Trophoblast cell (in vitro differentiated cells and primary cell): ENCODE measurements around the gene CFDP1.

Source experiments
- DNase-seq, 2 donors: peaks; one replicate each; pipeline ENCODE4 v3.0.0-alpha.2; 2016
- H2AFZ ChIP-seq: 2 replicates; pipeline ENCODE4 v1.6.1; 2013; ENCODE audit warnings: low read length, moderate library complexity, mild to moderate bottlenecking; ENCODE audit not compliant: insufficient read depth, poor library complexity
- H2AK5ac ChIP-seq: 2 replicates; pipeline ENCODE4 v1.6.1; 2013; ENCODE audit warnings: mild to moderate bottlenecking, low read length
- H2BK120ac ChIP-seq: 2 replicates; pipeline ENCODE4 v1.6.1; 2013; ENCODE audit warnings: low read length, mild to moderate bottlenecking, moderate library complexity; ENCODE audit not compliant: insufficient read depth, poor library complexity
- H2BK12ac ChIP-seq: 2 replicates; pipeline ENCODE4 v1.6.1; 2013; ENCODE audit warnings: mild to moderate bottlenecking, low read length, moderate library complexity
- H2BK5ac ChIP-seq: 2 replicates; pipeline ENCODE4 v1.6.1; 2013; ENCODE audit warnings: low read length, low read depth, moderate library complexity, mild to moderate bottlenecking; ENCODE audit not compliant: poor library complexity
- H3K14ac ChIP-seq: 2 replicates; pipeline ENCODE4 v1.6.1; 2013; ENCODE audit warnings: mild to moderate bottlenecking, low read length
- H3K18ac ChIP-seq: 2 replicates; pipeline ENCODE4 v1.6.1; 2013; ENCODE audit warnings: mild to moderate bottlenecking, low read length
- H3K23ac ChIP-seq: 2 replicates; pipeline ENCODE4 v1.6.1; 2013; ENCODE audit warnings: low read length
- H3K27ac ChIP-seq: 2 replicates; pipeline ENCODE4 v1.5.1; 2013; ENCODE audit warnings: low read depth, mild to moderate bottlenecking, inconsistent platforms, low read length, moderate library complexity
- H3K27me3 ChIP-seq: 2 replicates; pipeline ENCODE4 v1.6.1; 2013; ENCODE audit warnings: inconsistent platforms, mild to moderate bottlenecking, low read length, moderate library complexity; ENCODE audit not compliant: insufficient read depth
- H3K36me3 ChIP-seq, 2 experiments: 1 replicate in 1 of 2; 2 replicates in 1 of 2; pipeline ENCODE4 v1.6.1; 2013; ENCODE audit warnings: low read length in 2 of 2, mild to moderate bottlenecking in 2 of 2, moderate library complexity in 1 of 2; ENCODE audit not compliant: insufficient read depth in 2 of 2, control insufficient read depth in 1 of 2
- H3K4ac ChIP-seq: 2 replicates; pipeline ENCODE4 v1.6.1; 2013; ENCODE audit warnings: low read depth, mild to moderate bottlenecking, low read length, moderate library complexity
- H3K4me1 ChIP-seq, 2 experiments: 1 replicate in 1 of 2; 2 replicates in 1 of 2; pipeline ENCODE4 v1.6.1; 2013; ENCODE audit warnings: low read length in 2 of 2, mild to moderate bottlenecking in 2 of 2, moderate library complexity in 1 of 2; ENCODE audit not compliant: insufficient read depth in 2 of 2, control insufficient read depth in 1 of 2
- H3K4me2 ChIP-seq: 2 replicates; pipeline ENCODE4 v1.6.1; 2013; ENCODE audit warnings: inconsistent platforms, mild to moderate bottlenecking, low read length, moderate library complexity
- H3K4me3 ChIP-seq: 2 replicates; pipeline ENCODE4 v1.5.1; 2013; ENCODE audit warnings: mild to moderate bottlenecking, low read depth, low read length, inconsistent platforms
- H3K79me1 ChIP-seq: one replicate; pipeline ENCODE4 v1.6.1; 2013; ENCODE audit warnings: low read length
- H3K79me2 ChIP-seq: 2 replicates; pipeline ENCODE4 v1.6.1; 2013; ENCODE audit warnings: low read length, mild to moderate bottlenecking; ENCODE audit not compliant: control insufficient read depth, insufficient read depth, poor library complexity
- H3K9ac ChIP-seq: 2 replicates; pipeline ENCODE4 v1.6.1; 2013; ENCODE audit warnings: mild to moderate bottlenecking, low read length
- H3K9me3 ChIP-seq: 2 replicates; pipeline ENCODE4 v1.6.1; 2013; ENCODE audit warnings: low read depth, mild to moderate bottlenecking, control low read depth, inconsistent platforms, low read length; ENCODE audit not compliant: insufficient read depth
- H4K12ac ChIP-seq: 2 replicates; pipeline ENCODE4 v1.6.1; 2013; ENCODE audit warnings: low read depth, mild to moderate bottlenecking, low read length, moderate library complexity
- H4K8ac ChIP-seq: 2 replicates; pipeline ENCODE4 v1.6.1; 2013; ENCODE audit warnings: low read depth, mild to moderate bottlenecking, low read length, moderate library complexity
- H4K91ac ChIP-seq: one replicate; pipeline ENCODE4 v1.6.1; 2013; ENCODE audit warnings: low read depth, mild to moderate bottlenecking, low read length, moderate library complexity
- WGBS: extraction: QIAGEN DNeasy Blood & Tissue Kit; methylation state at CpG from one replicate; pipeline ENCODE4 v1.1.7; 2013; ENCODE audit warnings: missing lambda C conversion rate; ENCODE audit not compliant: insufficient read length, insufficient coverage; ENCODE audit errors: extremely low coverage; 5-methylcytosine and 5-hydroxymethylcytosine counted together

Gene CFDP1

GRCh38 chr16:75254359-75254837 is 178.9 kb downstream of the CFDP1 start:
- Histone ChIP-seq H3K9me3 (no peaks in the 10 kb centered on the region), H3K9ac (no peak overlapping the region), H2AK5ac (no peak overlapping the region), H3K27me3 (no peaks in the 10 kb centered on the region), H2BK120ac (peak overlapping the region; percentile 80), H3K4me2 (peak overlapping the region; percentile 6), H4K8ac (peak overlapping the region; percentile 69), H3K79me1 (peaks cover 54% of the 10 kb centered on the region), H3K4me1 (peaks cover 72 to 76% of the 10 kb centered on the region in 2 experiments), H3K23ac (no peak overlapping the region), H2AFZ (no peak overlapping the region), H3K27ac (peak overlapping the region; percentile 87), H3K14ac (peak overlapping the region; percentile 71), H3K79me2 (peaks cover 60% of the 10 kb centered on the region), H4K12ac (no peak overlapping the region), H3K36me3 (peaks cover 0 to 4% of the 10 kb centered on the region in 2 experiments), H3K4ac (peak overlapping the region; percentile 49), H4K91ac (peak overlapping the region; percentile 86), H2BK5ac (peak overlapping the region; percentile 83), H2BK12ac (peak overlapping the region; percentile 85), H3K4me3 (no peak overlapping the region), H3K18ac (peak overlapping the region; percentile 71)
- DNase-seq, result peak; percentile 97 to 98
- no CpG with 5 or more reads among the region's 5 CpGs for WGBS

DNA sequence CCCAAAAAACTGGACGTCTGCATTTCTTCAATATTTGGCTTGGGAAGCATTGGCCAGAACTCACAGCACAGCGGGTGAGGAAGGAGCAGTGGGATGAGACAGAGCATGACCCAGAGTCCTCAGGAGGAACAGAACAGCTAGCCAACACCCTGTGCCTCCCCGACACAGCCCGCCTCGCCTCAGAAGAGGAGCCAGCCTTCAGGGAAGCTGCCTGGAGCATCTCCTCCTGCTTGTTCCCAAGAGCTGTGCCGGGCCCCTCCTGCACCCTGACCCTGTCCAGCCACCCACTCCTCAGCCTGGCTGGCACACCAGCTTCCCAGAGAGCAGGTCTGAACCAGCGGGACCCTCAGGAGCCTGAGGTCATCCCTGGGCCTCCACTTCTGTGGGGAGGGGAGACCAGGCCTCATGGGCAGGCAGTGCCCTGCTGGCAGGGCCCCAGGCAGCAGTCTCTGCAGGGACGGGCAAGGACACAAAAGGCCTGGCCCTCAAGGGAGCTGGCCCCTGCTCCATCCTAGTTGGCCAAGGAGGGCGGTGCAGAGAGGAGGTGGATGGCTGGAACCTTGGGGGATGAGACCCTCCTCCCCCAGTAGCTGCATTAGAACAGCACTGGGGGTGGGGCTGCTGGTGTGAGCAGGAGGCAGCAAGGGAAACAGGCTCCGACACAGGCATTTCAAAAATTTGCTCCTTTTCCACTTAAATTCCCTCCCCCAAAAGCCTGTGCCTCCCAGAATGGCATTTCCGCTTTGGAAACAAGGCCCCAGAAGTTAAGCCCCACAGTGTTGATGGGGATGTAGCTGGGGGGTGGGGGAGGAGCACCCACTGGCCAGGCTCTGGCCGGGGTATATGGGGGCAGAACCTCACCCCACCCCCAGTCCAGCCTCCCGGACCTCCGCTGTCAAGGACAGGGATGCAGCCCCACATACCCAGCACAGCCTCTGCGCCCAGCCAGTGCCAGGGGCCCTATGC is 180.1 kb downstream of the CFDP1 start:
- Histone ChIP-seq H3K9me3 (no peaks in the 10 kb centered on the region), H3K9ac (no peak overlapping the region)
- WGBS, result no CpG with 5 or more reads among the region's 15 CpGs

GRCh38 chr16:75252049-75252864 is 181.0 kb downstream of the CFDP1 start:
- no peak overlapping the region for H3K23ac ChIP-seq
- H2BK120ac ChIP-seq, result peak overlapping the region; percentile 98
- peak overlapping the region; percentile 97 for H2BK5ac ChIP-seq
- no peak for DNase-seq
- peak overlapping the region; percentile 99 for H3K14ac ChIP-seq
- no peaks in the 10 kb centered on the region for H3K9me3 ChIP-seq
- peak overlapping the region; percentile 98 for H2AK5ac ChIP-seq
- H3K4me1 ChIP-seq, result peaks cover 78% of the 10 kb centered on the region in 2 experiments
- H3K27me3 ChIP-seq, result no peaks in the 10 kb centered on the region
- H4K12ac ChIP-seq, result peak overlapping the region; percentile 64
- H3K79me2 ChIP-seq, result peaks cover 68% of the 10 kb centered on the region
- peak overlapping the region; percentile 16 for H3K9ac ChIP-seq
- H3K4ac ChIP-seq, result peak overlapping the region; percentile 90
- H2AFZ ChIP-seq, result peak overlapping the region; percentile 33
- H3K4me3 ChIP-seq, result no peak overlapping the region
- WGBS, result no CpG with 5 or more reads among the region's 24 CpGs
- H3K79me1 ChIP-seq, result peaks cover 58% of the 10 kb centered on the region
- H4K91ac ChIP-seq, result peak overlapping the region; percentile 99
- H3K36me3 ChIP-seq, result peaks cover 15 to 18% of the 10 kb centered on the region in 2 experiments
- peak overlapping the region; percentile 95 for H2BK12ac ChIP-seq
- peak overlapping the region; percentile 99 for H3K27ac ChIP-seq
- H3K18ac ChIP-seq, result peak overlapping the region; percentile 98
- H4K8ac ChIP-seq, result peak overlapping the region; percentile 82
- H3K4me2 ChIP-seq, result peak overlapping the region; percentile 22

More for the DNA sequence above, 180.1 kb downstream of the CFDP1 start:
- peak overlapping the region; percentile 95 for H2BK12ac ChIP-seq
- H3K79me2 ChIP-seq, result peaks cover 65% of the 10 kb centered on the region
- H3K4me1 ChIP-seq, result peaks cover 77% of the 10 kb centered on the region in 2 experiments
- peak overlapping the region; percentile 99 for H3K27ac ChIP-seq
- H2AK5ac ChIP-seq, result peak overlapping the region; percentile 98
- H2BK120ac ChIP-seq, result peak overlapping the region; percentile 98
- H3K14ac ChIP-seq, result peak overlapping the region; percentile 99
- H3K4me2 ChIP-seq, result peak overlapping the region; percentile 28
- H3K79me1 ChIP-seq, result peaks cover 61% of the 10 kb centered on the region
- H4K12ac ChIP-seq, result peak overlapping the region; percentile 68
- peak overlapping the region; percentile 90 for H3K4ac ChIP-seq
- H3K36me3 ChIP-seq, result peaks cover 7 to 13% of the 10 kb centered on the region in 2 experiments
- peak overlapping the region; percentile 98 for H3K18ac ChIP-seq
- DNase-seq, result peak in 1 of 2 donors; percentile 39
- H4K91ac ChIP-seq, result peak overlapping the region; percentile 99
- H2BK5ac ChIP-seq, result peak overlapping the region; percentile 97
- H4K8ac ChIP-seq, result peak overlapping the region; percentile 96
- no peak overlapping the region for H3K23ac ChIP-seq
- no peak overlapping the region for H3K4me3 ChIP-seq
- peak overlapping the region; percentile 47 for H2AFZ ChIP-seq
- no peaks in the 10 kb centered on the region for H3K27me3 ChIP-seq
